Activated CD8-positive, alpha-beta memory T cell treated with anti-CD3 and anti-CD28 coated beads for 48 hours (primary cell): ENCODE measurements around the gene KIAA0408.
"Not testable (repeated sequence)": the region's sequence is repeated elsewhere in the genome, so short reads cannot be mapped to it uniquely, and the experiment has no call there.

ENCODE experiments used
- DNase-seq, 3 experiments: peaks; one replicate each; pipeline ENCODE4 v3.0.0-alpha.2; 2020; ENCODE audit warnings: low read depth in 2 of 3, low spot score in 2 of 3

The KIAA0408 gene

DNA sequence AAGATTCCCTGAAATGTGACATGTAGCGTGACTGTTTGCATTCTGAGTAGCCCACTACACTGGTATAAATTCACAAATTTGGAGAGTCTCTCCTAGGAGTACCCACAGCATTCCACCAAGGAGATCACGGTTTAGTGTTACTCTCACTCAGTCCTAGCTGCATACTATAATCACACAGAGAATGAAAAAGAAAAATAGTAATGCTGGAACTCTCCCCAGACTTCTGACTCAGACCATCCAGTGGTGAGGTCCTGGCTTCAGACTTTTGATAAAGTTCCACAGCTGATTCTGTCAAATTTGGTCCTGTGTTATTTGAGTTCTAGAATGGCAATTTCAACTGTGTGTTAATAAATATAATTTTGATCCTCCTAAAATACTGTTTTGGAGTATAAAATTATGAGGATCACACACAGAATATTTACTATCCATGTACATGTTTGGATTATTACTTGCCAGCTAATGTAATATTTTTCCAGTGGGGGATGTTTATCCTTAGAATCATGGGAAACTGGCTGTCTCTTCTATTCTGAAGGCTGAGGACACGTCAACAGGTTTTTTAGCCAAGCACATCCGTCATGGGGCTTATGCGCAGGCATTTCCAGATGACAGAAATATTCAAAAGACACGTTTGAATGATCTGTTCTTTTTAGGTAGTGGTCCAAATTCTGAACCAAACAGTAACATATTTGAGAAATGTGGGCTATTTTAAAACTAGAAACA, 5.1 kb upstream of the KIAA0408 start:
- DNase-seq: no peak

DNA sequence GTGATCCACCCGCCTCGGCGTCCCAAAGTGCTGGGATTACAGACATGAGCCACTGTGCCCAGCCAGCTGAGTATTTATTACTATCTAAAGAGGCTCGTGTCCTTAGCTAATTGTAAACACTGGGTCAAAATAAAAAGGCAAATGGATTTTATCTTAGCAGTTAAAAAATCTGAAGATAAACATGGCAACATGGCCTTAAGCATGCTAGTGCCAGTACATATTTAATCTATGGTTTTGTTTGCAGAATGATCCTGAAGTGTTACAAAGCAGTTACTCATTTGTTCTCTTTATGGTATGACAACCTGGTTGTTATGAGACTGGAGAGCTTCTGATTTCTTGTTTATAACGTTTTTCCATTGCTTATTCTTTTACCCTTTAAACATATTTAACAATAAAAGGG, 3.9 kb upstream of the KIAA0408 start:
- DNase-seq: no peak

DNA sequence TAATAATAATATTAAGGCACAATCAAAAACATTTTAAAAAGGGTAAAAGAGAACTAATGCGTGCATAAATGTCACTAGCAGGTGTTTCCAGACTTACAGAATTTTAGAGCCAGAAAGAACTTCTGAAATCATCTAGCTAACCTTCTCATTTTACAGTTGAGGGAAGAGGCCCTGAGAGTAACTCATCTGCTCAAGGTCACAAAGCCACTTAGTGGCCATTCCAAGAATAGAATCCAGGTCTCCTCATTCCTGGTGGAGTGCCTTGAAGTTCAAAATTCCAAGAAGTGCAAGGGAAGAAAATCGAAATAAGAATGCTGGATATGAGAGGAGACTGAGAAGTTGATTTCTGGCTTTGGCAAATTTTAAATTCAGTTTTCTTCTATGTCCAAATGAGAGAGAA, 3.2 kb upstream of the KIAA0408 start:
- DNase-seq: no peak

DNA sequence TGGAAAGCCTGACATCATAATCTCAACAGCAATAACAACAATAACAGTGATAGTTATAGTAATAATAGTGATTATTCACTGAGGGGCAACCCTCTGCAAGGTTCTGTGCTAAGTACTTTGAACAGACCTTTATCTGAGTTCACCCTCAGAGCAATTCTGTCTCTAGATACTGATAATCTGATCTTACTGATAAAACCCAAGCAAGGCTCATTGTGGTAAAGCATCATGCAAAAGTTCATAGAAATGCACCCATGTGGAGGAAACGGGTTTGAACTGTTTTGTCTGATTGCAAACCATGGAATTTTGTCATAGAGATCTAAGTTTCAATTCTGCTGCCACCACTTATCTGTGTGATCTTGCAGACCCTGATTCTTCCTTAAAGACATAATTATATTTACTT, 1.3 kb upstream of the KIAA0408 start:
- no peak for DNase-seq

DNA sequence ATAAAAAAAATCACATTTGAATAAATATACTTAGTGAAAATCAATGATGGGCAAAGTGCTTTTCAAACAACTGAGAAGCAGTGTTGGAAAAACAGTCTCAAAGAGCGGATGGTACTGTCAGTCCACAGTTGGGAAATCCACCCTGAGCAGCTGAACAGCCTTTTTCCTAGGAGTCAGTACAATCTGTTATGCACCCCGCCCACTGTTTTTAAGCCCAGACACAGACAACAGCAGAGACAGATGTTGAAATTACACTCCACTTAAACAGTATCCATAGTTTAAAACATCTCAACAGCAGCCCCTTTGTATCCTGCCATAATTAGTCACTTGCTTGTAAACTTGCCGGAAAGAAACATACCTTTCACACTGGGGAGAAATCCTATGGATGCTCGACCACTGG, 372 bp downstream of the KIAA0408 start:
- DNase-seq: no peak

DNA sequence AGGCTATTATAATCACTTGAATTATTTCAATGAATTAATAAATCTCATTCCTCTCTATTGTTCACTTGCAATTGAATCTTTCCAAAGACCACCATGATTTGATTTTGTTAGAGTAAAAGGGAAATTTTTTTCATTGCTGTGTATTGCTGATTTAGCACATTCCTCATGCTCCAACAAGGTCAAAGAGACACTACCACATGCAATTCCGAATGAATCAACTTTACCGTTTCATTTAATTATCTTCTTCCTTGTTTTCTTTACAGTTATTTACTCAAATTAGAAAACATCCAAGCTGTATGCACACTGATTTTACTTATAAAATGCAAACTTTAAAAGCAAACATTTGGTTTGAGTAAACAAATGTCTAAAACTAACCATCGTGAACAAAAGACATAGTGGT, 967 bp downstream of the KIAA0408 start:
- DNase-seq: no peak

DNA sequence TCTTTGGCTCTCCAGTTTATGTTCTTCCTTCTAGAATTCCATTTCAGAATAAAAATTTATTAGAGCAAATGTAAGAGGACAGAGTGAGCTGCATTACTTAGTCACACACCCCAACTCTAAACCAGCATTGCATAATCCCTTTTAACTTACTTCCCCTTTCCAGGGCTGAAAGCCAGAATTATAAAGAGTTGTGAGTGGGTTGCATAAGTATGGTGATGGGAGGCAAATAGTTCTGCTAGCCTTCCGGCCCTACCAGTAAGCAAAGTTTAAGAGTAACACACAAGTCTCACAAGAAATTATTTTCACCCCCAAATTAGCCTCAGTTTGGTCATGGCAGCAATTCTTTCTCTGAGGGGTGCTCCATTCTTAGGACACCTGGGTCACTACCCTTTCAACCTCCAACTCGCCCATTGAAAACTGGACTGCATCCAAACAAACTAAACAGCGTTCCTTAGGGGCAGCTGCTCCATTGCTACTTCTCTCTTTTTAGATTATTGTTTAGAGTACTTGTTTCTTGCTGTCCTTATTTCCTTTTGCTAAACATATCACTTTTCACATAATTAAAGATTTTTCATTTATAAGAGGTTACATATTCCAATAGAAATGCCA, 1.6 kb downstream of the KIAA0408 start:
- DNase-seq: no peak

DNA sequence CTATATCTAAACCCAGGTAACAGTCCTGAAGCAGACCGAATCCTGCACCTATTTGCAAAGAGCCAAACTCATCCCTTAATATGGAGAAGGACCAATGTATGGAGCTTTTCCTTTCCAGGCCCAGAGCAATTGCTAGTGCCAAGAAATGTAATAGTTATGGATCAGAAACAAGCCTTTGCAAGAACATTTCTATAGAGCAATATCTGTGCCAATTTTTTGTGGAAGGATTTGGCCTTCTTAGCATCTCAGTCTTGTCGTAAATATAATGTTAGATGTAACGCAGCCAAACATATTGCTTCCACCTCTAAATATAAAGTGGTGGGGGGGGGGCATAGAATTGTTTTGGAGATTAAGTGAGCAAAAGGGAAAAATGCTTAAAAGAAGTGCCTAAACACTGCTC, 2.7 kb downstream of the KIAA0408 start:
- no peak for DNase-seq

DNA sequence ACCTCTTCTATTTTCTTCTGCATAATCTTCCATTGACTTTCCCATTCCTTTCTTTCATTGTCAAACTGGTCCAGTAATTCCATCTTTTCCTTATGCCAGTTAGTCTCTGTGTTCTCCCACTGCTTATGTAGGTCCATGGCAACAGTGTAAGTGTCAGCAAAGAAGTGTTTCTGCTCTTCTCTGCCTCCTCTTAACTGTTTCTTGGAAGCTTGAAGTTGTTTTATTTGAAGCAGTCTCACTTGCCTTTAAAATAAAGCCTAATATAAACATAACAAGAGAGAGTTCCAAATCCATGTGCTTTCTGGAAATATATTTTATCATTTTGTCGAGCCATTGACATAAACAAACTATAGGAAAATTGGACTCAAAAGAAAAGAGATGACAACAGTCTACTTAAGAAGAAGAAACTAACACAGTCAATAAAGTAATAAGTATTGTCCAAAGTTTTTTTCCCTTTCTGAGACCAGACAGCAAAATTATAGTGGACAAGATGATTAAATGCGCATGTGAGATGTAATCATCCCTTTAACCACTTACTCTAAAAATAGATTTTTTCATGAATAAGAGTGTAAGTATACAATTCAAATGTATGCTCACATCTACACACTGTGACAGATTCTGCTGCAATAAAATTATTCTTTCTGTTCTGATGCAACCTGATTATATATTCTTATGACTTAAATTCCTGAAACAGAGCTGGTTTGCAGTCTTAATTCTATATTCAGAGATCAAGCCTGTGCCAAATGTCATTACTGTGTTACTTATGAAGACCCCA, 5.2 kb downstream of the KIAA0408 start:
- DNase-seq: no peak

DNA sequence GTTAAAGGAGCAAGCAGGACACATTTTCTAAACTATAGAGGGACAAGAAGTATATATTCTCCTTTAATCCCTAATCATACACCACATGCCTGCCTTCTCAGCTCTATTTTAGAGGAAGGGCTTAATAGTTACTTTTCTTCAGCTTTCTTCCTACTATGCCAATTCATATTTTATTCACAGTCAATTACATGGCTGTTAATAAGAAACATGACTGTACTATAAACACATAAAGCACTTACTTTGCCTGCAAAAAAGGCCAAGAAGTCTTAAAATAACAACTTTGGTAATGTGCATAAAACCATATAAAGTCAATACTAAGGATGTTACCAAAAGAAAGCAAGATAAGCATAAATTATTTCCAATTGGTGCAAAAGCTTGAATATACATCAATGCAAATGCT, 6.4 kb downstream of the KIAA0408 start:
- no peak for DNase-seq

DNA sequence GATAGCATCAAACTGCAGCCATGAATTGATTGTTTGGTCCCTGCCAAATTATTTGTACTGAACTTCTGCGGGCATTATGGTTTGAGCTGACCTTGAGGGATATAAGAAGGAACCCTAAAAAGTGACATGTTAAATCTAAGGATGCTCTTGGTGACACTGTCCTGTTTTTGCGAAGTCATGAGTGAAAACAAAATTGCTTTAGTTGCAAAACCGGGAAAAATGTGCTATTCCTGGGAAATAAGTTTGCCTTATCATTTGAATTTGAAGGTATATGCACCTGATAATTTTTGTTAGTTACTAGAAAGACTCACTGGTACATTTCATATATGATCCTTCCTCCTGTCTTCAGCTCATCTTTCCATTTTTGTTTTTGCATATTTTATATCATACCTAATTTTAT, 7.8 kb downstream of the KIAA0408 start:
- no peak for DNase-seq

DNA sequence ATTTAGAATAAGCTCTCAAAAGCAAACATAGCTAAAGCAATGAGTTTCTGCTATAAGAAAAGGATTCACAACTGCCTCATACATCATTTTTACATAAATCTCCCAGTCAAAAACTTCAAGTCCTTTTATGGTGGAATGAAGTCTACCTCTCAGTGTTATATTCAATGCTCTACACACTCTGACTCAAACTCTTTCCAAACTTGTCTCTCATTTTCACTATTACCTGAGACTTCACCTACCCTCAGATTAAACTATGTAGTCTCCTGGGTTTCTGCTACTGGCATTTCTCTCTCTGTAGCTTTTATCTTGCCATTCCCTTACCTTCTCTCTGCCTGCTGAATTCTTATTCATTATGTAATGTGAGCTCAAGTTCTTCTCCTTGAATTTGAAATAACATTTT, 11.4 kb downstream of the KIAA0408 start:
- no peak for DNase-seq

DNA sequence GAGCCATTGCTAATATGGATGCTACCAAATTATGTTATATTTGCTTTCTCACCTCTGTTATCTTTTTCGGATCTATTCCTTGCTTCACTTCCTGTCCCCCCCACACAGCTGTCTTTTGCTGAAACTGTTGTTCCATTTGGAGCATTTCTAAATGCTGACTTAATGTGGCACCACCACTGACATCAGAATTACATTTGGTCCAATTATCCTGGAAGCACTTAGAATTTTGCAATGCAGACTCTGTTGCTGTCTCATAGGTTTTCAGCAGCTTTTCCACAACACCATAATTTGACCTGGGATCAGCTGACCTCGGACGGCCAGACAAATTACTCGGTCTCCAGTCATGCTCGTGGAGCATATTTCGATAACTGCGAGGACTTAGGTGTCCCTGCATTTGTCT, 12.8 kb downstream of the KIAA0408 start:
- no peak for DNase-seq

DNA sequence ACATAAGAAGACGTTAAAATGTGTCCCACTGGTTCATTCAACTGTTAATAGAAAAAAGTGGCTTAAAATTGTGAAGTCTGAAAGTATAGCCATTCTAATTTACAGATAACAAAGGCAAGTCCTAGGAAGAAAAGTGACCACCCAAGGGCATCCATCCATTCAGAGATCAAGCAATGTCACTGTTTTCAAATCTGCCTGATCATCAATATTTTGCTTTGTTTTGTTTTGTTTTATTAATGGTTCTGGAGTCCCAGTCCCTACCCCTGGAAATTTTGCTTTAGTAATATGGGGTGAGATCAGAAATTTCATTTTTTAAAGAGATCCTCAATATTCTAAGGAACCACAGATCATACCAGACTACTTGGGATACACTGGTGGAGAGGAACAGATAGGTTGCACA, 17.3 kb downstream of the KIAA0408 start:
- no peak for DNase-seq

DNA sequence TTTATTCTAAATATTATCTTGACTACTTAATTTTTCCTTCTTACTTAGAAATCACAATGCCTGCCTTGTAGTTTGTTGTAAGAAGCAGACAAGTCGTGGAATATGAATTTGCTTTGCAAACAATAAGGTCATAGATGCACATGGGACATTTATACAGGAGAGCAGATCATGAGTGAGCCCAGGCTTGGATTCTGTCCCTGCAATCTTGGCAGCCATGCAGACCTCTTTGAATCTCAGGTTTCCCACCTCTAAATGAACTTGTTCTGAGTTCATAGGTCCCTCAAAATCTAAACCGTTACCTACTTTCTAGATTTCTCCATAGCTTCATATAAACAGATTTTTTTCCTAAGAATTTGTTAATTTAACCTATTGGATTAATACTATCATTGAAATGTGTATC, 19.5 kb downstream of the KIAA0408 start:
- DNase-seq: no peak

DNA sequence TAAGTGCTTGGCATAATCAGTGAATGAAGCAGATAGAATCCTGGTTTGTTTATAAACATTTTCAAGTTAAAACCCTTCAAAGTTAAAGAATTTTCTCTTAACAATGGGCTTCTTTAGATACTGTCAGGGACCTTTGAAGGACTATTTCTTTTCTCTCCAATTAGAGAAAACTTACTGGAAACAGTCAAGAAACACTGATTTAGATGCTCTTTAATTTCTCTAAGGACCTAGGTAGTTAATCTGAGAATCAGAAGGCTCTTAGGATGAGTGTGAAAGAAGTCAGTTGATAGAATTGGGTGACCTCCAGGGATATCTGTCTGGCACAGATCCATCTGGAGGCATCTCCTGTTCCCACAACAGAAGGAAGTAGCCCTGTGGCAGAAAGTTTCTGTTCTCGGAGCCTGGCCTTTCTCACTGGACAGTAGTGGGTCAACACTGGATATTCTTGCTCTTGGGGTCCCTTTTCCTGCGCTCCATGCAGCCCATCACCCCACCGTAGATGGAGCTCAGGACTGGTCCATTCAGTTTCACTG, 22.5 kb downstream of the KIAA0408 start:
- DNase-seq: no peak

DNA sequence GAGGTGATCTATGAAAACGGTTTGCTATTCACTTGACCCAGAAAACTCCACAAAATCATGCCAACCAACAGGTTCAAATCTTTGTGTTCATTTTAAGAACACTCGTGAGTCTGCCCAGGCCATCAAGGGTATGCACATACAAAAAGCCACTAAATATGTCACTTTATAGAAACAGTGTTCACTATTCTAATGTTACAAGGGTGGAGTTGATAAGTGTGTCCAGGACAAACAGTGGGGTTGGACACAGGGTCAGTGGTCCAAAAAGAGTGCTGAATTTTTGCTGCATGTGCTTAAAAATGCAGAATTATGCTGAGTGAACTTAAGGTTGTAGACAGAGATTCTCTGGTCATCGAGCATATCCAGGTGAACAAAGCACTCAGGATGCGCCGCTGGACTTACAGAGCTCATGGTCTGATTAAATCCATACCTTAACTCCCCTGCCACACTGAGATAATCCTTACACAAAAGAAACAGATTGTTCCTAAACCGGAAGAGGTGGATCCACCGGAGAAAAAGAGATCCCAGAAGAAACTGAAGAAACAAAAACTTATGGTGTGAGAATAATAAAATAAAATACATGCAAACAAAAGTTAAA, 23.5 kb downstream of the KIAA0408 start:
- no peak for DNase-seq

DNA sequence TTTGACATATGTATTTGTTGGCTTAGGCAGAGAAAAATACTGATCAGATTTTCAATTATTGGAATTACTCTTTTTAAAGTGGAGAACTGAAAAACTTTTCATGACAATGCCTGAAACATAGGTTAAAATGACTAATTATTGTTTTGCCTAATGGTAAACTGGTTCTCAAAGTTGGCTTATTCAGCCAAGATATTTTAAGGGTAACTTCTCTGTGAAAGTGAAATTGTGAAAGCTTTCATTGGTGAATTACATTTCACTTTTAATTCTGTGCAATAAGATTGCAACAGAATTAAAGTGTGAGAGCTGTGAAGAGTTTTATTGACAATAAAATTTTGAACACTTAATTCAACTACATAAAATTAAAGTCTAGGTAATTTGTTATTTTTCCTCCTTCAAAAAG, 24.5 kb downstream of the KIAA0408 start:
- no peak for DNase-seq

DNA sequence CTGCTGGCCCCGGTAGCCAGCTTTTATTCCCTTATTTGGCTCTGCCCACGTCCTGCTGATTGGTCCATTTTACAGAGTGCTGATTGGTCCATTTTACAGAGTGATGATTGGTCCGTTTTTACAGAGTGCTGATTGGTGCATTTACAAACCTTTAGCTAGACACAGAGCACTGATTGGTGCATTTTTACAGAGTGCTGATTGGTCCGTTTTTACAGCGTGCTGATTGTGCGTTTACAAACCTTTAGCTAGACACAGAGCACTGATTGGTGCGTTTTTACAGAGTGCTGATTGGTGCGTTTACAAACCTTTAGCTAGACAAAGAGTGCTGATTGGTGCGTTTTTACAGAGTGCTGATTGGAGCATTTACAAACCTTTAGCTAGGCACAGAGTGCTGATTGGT, 30.6 kb downstream of the KIAA0408 start:
- DNase-seq: not testable (repeated sequence)

DNA sequence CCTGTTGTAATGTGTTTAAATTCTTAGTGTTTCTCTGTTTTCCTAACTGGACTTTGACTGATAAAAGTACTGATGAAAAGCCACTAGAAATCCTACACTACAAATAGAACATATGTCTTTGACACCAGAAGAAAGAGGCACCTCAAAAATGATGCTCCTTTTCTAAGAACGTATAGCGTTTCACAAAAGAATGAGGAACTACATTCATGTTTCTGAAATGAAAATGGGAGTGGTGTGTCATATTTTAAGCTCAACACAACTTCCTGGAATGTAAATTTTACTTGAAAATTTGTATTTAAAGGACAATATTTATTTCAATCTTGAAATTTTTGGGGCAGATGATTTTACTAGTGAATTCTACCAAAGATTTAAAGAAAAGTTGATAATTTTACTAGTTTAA, 35.3 kb downstream of the KIAA0408 start:
- DNase-seq: no peak

DNA sequence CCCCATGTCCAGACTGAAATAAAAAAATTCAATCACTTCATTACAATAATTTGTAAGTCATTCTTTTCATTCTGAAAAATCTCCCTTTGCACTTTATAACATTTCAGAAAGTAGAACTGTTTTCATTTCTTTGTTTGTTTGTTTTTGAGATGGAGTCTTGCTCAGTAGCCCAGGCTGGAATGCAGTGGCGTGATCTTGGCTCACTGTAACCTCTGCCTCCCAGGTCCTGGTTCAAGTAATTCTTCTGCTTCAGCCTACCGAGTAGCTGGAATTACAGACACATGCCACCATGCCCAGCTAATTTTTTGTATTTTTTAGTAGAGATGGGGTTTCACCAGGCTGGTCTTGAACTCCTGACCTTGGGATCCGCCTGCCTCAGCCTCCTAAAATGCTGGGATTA, 38.0 kb downstream of the KIAA0408 start:
- not testable (repeated sequence) for DNase-seq

DNA sequence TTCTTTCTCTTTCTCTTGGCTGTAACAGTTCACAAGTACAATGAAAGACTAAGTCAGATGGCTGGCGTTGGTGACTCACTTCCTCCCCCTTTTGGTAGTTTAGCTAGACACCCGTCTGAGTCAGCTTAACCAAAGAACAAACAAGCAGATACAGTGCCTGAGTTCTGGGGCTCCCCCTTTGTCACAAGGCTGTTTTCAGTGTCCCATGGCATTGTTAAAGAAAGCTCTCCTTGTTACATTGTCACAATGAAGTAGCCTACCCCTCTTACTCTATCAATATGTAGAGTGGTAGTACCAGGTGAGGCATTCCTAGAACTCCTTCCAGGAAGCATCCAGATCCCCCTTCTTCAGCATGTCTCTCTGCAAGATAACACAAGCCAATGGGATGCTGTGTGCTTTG, 38.6 kb downstream of the KIAA0408 start:
- peak; percentile 7 to 43 (median 36) for DNase-seq
